Smooth muscle cell (in vitro differentiated cells): Measurements from ENCODE around the gene NDRG2. TPM values are rescaled to one million over a fixed set of nuclear protein-coding genes. Genes with fewer than 3 reads are reported as not detected.

Experiments
- DNase-seq: peaks from one replicate; lab custom pipeline; 2025; ENCODE audit not compliant: unreplicated experiment; lab: John Stamatoyannopoulos, UW
- H2AFZ ChIP-seq: fragments of 200-600 bp; sonication (generic); 2 replicates; pipeline ENCODE4 v1.6.0; 2016; ENCODE audit warnings: antibody characterized with exemption, low read depth, mild to moderate bottlenecking
- H3F3A ChIP-seq: fragments of 200-600 bp; sonication (generic); 2 replicates; pipeline ENCODE4 v1.6.0; 2017; ENCODE audit warnings: antibody characterized with exemption, low read depth
- H3K27ac ChIP-seq: fragments of 200-600 bp; sonication (generic); 2 replicates; pipeline ENCODE4 v1.5.1; 2016; ENCODE audit warnings: low read depth, mild to moderate bottlenecking
- H3K27me3 ChIP-seq: fragments of 200-600 bp; sonication (generic); 2 replicates; pipeline ENCODE4 v1.6.1; 2016; ENCODE audit warnings: low read depth, mild to moderate bottlenecking
- H3K36me3 ChIP-seq: fragments of 200-600 bp; sonication (generic); 2 replicates; pipeline ENCODE4 v1.5.1; 2016; ENCODE audit warnings: low read depth
- H3K4me1 ChIP-seq: fragments of 200-600 bp; sonication (generic); 2 replicates; pipeline ENCODE4 v1.5.1; 2016; ENCODE audit warnings: low read depth
- H3K4me2 ChIP-seq: fragments of 200-600 bp; sonication (generic); 2 replicates; pipeline ENCODE4 v1.6.0; 2016; ENCODE audit warnings: mild to moderate bottlenecking
- H3K4me3 ChIP-seq: fragments of 200-600 bp; sonication (generic); 2 replicates; pipeline ENCODE4 v1.5.1; 2016; ENCODE audit warnings: mild to moderate bottlenecking
- H3K79me2 ChIP-seq: fragments of 200-600 bp; sonication (generic); 2 replicates; pipeline ENCODE4 v1.6.0; 2016; ENCODE audit warnings: low read depth, mild to moderate bottlenecking
- H3K9ac ChIP-seq: fragments of 200-600 bp; sonication (generic); 2 replicates; pipeline ENCODE4 v1.6.0; 2016; ENCODE audit warnings: low read depth
- H3K9me3 ChIP-seq: fragments of 200-600 bp; sonication (generic); replicated peaks from 2 replicates; pipeline ENCODE4 v1.5.1; 2016; ENCODE audit warnings: low read depth
- H4K20me1 ChIP-seq: fragments of 200-600 bp; sonication (generic); 2 replicates; pipeline ENCODE4 v1.6.0; 2016; ENCODE audit warnings: low read depth
- CTCF ChIP-seq: fragments of 200-600 bp; sonication (generic); IDR thresholded peaks from 2 replicates; pipeline ENCODE4 v1.5.1; 2017; ENCODE audit warnings: borderline replicate concordance, mild to moderate bottlenecking, antibody characterized with exemption; ENCODE audit not compliant: insufficient read depth, poor library complexity, severe bottlenecking
- WGBS: methylation state at CpG from one replicate; pipeline ENCODE4 v1.1.7; 2016; ENCODE audit warnings: low lambda C conversion rate; 5-methylcytosine and 5-hydroxymethylcytosine counted together
- polyA plus RNA-seq: library from polyadenylated mRNA; unstranded; fragments of >200 nt; fragmentation: Nextera tagmentation; extraction: Ambion mirVana; gene quantifications from 2 replicates; pipeline ENCODE4 v1.2.1, GENCODE V29; 2016
- total RNA-seq: library from RNA; depleted of rRNA; stranded (reverse); fragments of >200 nt; gene quantifications from 2 replicates; pipeline ENCODE4 v1.2.3, GENCODE V29; 2014

NDRG2 gene
- total and polyA plus RNA-seq, 2 experiments from 2014 or later, result 31.1 to 48.4 TPM

GRCh38 chr14:21034707-21035106 lies 9.8 kb upstream of the NDRG2 start, which contains the start of gene RNASE13:
Gene RNASE13 (minus strand): TSS chr14:21034807. CDS start chr14:21034288, 519 bp downstream.
- TF ChIP-seq CTCF, result no peak
- H3K4me1 ChIP-seq, result peaks cover 4% of the 10 kb centered on the region

GRCh38 chr14:21033133-21033698 lies 8.4 kb upstream of the NDRG2 start:
- DNase-seq, result no peak
- Histone ChIP-seq H3K9ac (no peak overlapping the region), H3K36me3 (no peaks in the 10 kb centered on the region), H3K4me3 (no peak overlapping the region), H4K20me1 (no peaks in the 10 kb centered on the region), H3K79me2 (no peaks in the 10 kb centered on the region), H3K9me3 (no peaks in the 10 kb centered on the region), H3K4me1 (no peaks in the 10 kb centered on the region), H3K27ac (no peak overlapping the region), H2AFZ (no peak overlapping the region), H3K27me3 (no peaks in the 10 kb centered on the region), H3F3A (peaks cover 6% of the 10 kb centered on the region), H3K4me2 (no peak overlapping the region)
- WGBS, result 93% methylated on average over 4 of the region's 4 CpGs
- TF ChIP-seq CTCF, result no peak

More at GRCh38 chr14:21034707-21035106, 9.8 kb upstream of the NDRG2 start, which contains the start of gene RNASE13:
- Histone ChIP-seq H3K27me3 (no peaks in the 10 kb centered on the region), H4K20me1 (no peaks in the 10 kb centered on the region), H3K9me3 (no peaks in the 10 kb centered on the region), H3F3A (no peaks in the 10 kb centered on the region), H3K4me3 (no peak within 1 kb of the TSS), H3K4me2 (no peak within 1 kb of the TSS), H3K27ac (no peak within 1 kb of the TSS), H3K9ac (no peak within 1 kb of the TSS), H2AFZ (no peak within 1 kb of the TSS), H3K79me2 (no peaks in the 10 kb centered on the region), H3K36me3 (no peaks in the 10 kb centered on the region)
- 91% methylated on average over 5 of the region's 5 CpGs for WGBS
- DNase-seq, result no peak

- H3K27ac ChIP-seq, result no peak overlapping the region
- no peaks in the 10 kb centered on the region for H4K20me1 ChIP-seq
- no peak overlapping the region for H3K4me2 ChIP-seq
- no peak overlapping the region for H3K9ac ChIP-seq
- no peaks in the 10 kb centered on the region for H3K9me3 ChIP-seq
- H2AFZ ChIP-seq, result no peak overlapping the region
- peaks cover 11% of the 10 kb centered on the region for H3F3A ChIP-seq
- H3K27me3 ChIP-seq, result no peaks in the 10 kb centered on the region
- no peak overlapping the region for H3K4me3 ChIP-seq
- no peak for TF ChIP-seq CTCF
- 90% methylated on average over 5 of the region's 5 CpGs for WGBS
- no peaks in the 10 kb centered on the region for H3K36me3 ChIP-seq
- DNase-seq, result no peak
- no peaks in the 10 kb centered on the region for H3K79me2 ChIP-seq
- no peaks in the 10 kb centered on the region for H3K4me1 ChIP-seq
Measured at GRCh38 chr14:21032326-21033132, 7.7 kb upstream of the NDRG2 start.
